ENCODE results near the gene LITAFD.

- TF ChIP-seq EZH2 (IDR thresholded peaks at IDR 0.05; ENCODE audit: insufficient read depth, poor library complexity, severe bottlenecking) = no peak
- no peak for TF ChIP-seq EZH2phosphoT487 (IDR thresholded peaks at IDR 0.05; ENCODE audit: insufficient read depth, low read depth)
Observed at GRCh38 chr16:8887431-8887765, 5.2 kb downstream of the LITAFD start.

All from GM23248 (cell line).